DMS114 treated with DMSO at 0.1 percent for 48 hours (cell line): Measurements from ENCODE around the gene MBTPS1.

ENCODE experiments used
- DNase-seq: peaks from one replicate; lab custom pipeline; 2025; ENCODE audit not compliant: unreplicated experiment; lab: John Stamatoyannopoulos, UW

MBTPS1 gene

GRCh38 chr16:84040226-84040822 lies 76.4 kb downstream of the MBTPS1 start:
- DNase-seq, result no peak

GRCh38 chr16:84039696-84040095 lies 77.0 kb downstream of the MBTPS1 start:
- no peak for DNase-seq

GRCh38 chr16:84038469-84038868 lies 78.3 kb downstream of the MBTPS1 start:
- DNase-seq, result no peak

GRCh38 chr16:84036982-84037425 lies 79.7 kb downstream of the MBTPS1 start:
- DNase-seq, result no peak

- no peak for DNase-seq
Observed at GRCh38 chr16:84036131-84036530, 80.6 kb downstream of the MBTPS1 start.

- DNase-seq, result no peak
Observed at GRCh38 chr16:84034516-84034915, 82.2 kb downstream of the MBTPS1 start.

GRCh38 chr16:84033251-84034195 lies 83.2 kb downstream of the MBTPS1 start:
- no peak for DNase-seq

GRCh38 chr16:84032458-84033178 lies 84.1 kb downstream of the MBTPS1 start:
- DNase-seq, result no peak

GRCh38 chr16:84031556-84031955 lies 85.2 kb downstream of the MBTPS1 start:
- DNase-seq, result no peak

- DNase-seq, result no peak
Observed at GRCh38 chr16:84029297-84030047, 87.3 kb downstream of the MBTPS1 start.

- DNase-seq, result no peak
Observed at GRCh38 chr16:84027625-84028024, 89.1 kb downstream of the MBTPS1 start.

GRCh38 chr16:84026606-84027005 lies 90.1 kb downstream of the MBTPS1 start:
- DNase-seq, result no peak

- no peak for DNase-seq
Observed at GRCh38 chr16:84024854-84025253, 91.9 kb downstream of the MBTPS1 start.

- no peak for DNase-seq
Observed at GRCh38 chr16:84022644-84023043, 94.1 kb downstream of the MBTPS1 start.

- DNase-seq, result no peak
Observed at GRCh38 chr16:84021488-84021887, 95.3 kb downstream of the MBTPS1 start.

GRCh38 chr16:84020353-84020752 lies 96.4 kb downstream of the MBTPS1 start:
- DNase-seq, result no peak

- no peak for DNase-seq
Observed at GRCh38 chr16:84018710-84019109, 98.0 kb downstream of the MBTPS1 start.

GRCh38 chr16:84016477-84016876 lies 100.3 kb downstream of the MBTPS1 start:
- no peak for DNase-seq

- DNase-seq, result no peak
Observed at GRCh38 chr16:84015399-84015798, 101.3 kb downstream of the MBTPS1 start.

GRCh38 chr16:84014570-84015327 lies 102.0 kb downstream of the MBTPS1 start:
- DNase-seq, result no peak
